D341Med (cell line): ENCODE data around the gene IL18BP.

Experiments
- DNase-seq: peaks from one replicate; pipeline ENCODE4 v3.0.0; 2012; ENCODE audit warnings: low spot score

IL18BP gene

GRCh38 chr11:71996946-71997345, 1.8 kb upstream of the IL18BP start:
- DNase-seq, result no peak

GRCh38 chr11:71997594-71997993, 1.1 kb upstream of the IL18BP start:
- DNase-seq, result no peak

DNA sequence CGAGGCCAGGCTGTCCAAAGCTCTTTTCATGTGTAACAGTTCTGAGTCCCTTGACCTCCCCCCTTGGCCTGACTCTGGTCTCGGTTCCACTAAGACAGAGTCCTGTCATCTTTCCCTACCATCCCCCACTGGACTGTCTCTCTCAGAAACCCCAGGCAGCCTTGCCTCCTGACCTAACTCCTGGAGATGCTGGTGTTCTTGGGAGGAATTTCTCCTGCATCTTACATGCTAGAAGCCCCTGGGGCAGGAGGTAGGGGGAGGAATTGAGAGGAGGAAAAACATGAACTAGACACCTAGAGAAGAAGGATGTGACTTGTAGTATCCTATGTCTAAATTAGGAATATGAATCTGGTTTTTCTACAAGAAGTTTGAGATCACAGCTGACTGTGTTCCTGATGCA, 648 bp upstream of the IL18BP start:
- DNase-seq, result no peak

GRCh38 chr11:71999362-71999761, 653 bp downstream of the IL18BP start:
- DNase-seq, result no peak

- DNase-seq, result no peak
Observed at GRCh38 chr11:71999798-72000197, 1.1 kb downstream of the IL18BP start.

DNA sequence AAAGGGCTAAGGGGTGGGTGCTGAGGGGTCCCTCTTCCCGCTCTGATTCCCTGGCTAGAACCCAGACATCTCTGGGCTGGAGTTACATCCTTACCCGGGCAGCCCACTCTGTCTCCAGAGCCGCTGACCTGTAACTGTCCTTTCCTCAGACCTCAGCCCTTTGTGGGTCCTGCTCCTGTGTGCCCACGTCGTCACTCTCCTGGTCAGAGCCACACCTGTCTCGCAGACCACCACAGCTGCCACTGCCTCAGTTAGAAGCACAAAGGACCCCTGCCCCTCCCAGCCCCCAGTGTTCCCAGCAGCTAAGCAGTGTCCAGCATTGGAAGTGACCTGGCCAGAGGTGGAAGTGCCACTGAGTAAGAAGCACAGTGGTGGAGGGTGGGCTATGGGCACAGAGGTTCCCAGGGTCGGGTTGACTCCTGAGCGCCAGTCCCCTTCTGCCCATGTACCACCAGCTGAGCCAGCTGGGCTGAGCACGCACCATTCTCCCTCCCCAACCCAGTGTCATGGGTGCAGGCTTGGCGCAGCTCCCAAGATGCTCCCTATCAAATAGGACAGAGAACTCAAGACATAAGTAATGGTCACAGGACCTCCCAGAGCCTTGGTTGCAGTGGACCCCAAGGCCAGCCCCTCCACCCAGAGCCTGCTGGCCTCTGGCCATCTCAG, 1.6 kb downstream of the IL18BP start:
- DNase-seq, result no peak

GRCh38 chr11:72001285-72001684, 2.6 kb downstream of the IL18BP start:
- no peak for DNase-seq

GRCh38 chr11:72001834-72002591, 3.3 kb downstream of the IL18BP start:
- DNase-seq, result peak; percentile 67

- DNase-seq, result no peak
Observed at GRCh38 chr11:72002841-72003775, 4.4 kb downstream of the IL18BP start.

GRCh38 chr11:72003776-72004171, 5.1 kb downstream of the IL18BP start:
- no peak for DNase-seq

- DNase-seq, result no peak
Observed at GRCh38 chr11:72004515-72005346, 6.0 kb downstream of the IL18BP start.

DNA sequence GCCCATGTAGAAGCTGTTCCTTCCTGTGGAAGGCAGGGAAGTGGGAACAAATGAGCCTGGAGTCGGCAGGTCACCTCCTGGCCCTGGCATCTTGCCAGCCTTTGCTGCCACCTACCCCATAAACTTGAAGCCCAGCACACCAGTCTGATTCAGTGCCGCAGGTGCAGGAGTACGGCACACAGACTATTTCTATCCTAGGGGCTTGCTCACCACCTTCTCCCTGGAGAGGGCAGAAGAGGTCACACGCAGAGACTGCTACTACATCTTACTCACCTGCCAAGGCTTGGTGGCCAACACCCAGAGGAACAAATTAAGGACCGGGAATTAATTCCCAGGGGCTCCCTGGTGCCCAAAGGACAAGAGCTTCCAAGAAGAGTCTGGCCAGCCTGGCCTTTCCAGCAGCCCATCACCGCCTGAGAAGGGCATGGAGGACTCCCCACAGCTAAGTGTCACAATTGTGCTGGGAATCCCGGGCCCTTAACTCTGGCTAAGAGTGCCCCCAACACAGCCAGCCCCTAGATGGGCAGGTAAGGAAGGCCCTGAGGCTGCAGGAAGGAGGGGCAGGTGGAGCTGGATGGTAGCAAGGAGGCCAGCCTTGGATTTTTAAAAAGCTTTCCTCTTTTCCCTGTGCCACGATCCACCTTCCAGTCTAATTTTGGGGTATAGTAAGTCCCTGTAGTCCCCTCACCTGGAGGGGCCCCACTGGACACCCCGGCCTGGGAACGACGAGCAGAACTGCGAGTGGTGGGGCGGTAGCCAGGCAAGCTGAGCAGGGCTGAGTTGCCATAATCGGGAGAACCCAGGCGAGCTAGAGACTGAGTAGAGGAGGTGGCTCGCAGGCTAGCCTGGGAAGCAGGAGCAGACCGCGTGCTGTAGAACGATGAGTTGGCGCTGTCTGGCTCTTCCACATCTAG, 6.9 kb downstream of the IL18BP start:
- no peak for DNase-seq

DNA sequence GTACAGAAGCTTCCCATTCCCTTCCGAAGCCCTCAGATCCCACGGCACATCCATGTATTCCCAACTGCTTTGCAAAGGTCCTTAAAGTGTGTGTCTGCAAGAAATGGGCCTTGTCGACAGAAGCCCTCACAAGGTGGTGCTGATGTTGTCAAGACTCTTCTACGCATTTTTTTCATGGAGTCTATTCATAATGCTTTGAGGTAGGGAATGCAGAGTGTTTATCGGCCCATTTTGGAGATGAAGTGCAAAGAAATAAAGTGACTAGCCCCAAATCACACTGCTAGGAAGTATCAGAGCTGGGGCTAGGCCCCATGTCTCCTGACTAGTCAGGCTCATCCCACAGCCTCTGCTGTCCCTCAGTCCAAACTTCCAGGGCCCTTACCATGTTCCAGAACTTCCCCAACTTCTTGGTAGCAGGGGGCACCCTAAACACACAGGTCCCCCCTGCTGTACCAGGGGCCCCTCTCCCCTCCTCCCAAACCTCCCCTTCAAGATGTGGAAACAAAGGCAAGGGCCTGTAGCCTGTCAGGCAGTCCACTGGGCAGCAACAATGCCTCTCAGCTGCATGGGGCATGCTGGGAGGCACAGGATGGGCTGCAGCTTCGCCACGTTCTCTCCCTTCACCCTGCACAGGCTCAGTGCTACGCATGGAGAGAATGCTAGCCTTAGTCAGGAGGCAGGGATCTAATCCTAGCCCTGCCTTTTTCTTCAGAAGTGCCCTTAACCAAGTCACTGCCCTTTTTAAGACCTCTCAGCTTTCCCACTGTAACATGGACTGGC, 7.8 kb downstream of the IL18BP start:
- no peak for DNase-seq

- no peak for DNase-seq
Observed at GRCh38 chr11:72007089-72007476, 8.4 kb downstream of the IL18BP start.

DNA sequence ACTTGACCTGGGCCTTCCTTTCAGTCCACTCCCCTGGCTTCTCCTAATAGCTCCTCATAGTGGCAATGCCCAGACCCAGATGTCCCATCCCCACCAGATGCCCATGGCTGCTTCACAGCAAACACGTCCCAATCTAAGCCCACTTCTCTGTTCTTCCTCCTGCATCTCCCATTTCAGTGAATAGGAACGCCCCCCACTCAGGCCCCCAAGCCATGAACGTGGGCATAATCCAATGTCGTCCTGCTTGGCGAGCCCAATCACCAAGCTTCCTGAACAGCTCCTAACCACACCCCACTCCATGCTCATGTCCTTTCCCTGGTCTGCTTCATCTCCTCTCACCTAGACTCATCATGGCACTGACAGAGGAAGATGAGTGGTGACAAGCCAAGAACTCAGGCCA, 8.9 kb downstream of the IL18BP start:
- DNase-seq, result no peak

- DNase-seq, result no peak
Observed at GRCh38 chr11:72008728-72009127, 10.0 kb downstream of the IL18BP start.

DNA sequence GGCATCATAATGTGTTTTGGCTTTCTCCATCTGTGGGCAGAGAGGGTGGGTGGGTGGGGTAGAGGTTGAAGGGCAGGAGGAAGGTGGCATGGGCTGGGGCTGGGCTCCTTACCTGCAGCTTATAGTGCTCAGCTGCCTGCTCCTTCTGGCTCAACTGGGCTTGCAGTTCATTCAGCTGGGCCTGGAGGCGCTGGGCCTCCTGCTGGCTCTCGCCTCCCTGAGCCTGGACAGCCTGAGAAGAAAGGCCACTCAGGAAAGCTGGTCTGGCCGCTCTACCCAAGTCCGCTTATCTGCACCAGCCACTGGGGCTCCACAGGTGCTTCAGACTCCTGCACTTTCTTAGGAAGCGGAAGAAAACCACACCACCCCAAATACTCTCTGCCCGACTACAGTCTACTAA, 10.4 kb downstream of the IL18BP start:
- DNase-seq, result no peak

- no peak for DNase-seq
Observed at GRCh38 chr11:72010529-72011233, 12.0 kb downstream of the IL18BP start.

- DNase-seq, result no peak
Observed at GRCh38 chr11:72012091-72012630, 13.5 kb downstream of the IL18BP start.
